K562 (cell line): ENCODE results near the gene TBRG4. TPM values are rescaled to one million over a fixed set of nuclear protein-coding genes. Genes with fewer than 3 reads are reported as not detected.

Experiments
- COPS2 ChIP-seq: fragments of 450-650 bp; conservative IDR thresholded peaks from 2 replicates; pipeline ENCODE4 v1.6.1; 2016; ENCODE audit warnings: mild to moderate bottlenecking, moderate library complexity
- E2F8 ChIP-seq: fragments of 450-650 bp; IDR thresholded peaks from 2 replicates; pipeline ENCODE4 v1.7.1; 2018; ENCODE audit warnings: mild to moderate bottlenecking, low read depth; ENCODE audit not compliant: partially characterized antibody
- ESRRB ChIP-seq: fragments of 250-450 bp; sonication (Bioruptor Pico); IDR thresholded peaks from 2 replicates; pipeline ENCODE4 v1.5.0; 2020; ENCODE audit warnings: mild to moderate bottlenecking, moderate library complexity, borderline replicate concordance
- FOXO4 ChIP-seq: fragments of 450-650 bp; formaldehyde crosslinking; IDR thresholded peaks from 2 replicates; pipeline ENCODE4 v1.4.0; 2020; ENCODE audit warnings: mild to moderate bottlenecking, moderate library complexity
- HNRNPK ChIP-seq: fragments of 200-400 bp; formaldehyde crosslinking; IDR thresholded peaks from one replicate; pipeline ENCODE4 v1.6.1; 2018; ENCODE audit warnings: mild to moderate bottlenecking, low read depth, low read length; ENCODE audit not compliant: poor library complexity, severe bottlenecking
- KAT2B ChIP-seq: IDR thresholded peaks from one replicate; pipeline ENCODE4 v1.6.1; 2012; ENCODE audit warnings: low read depth, mild to moderate bottlenecking, control low read depth, inconsistent platforms, low read length, moderate library complexity
- MYC ChIP-seq, 2 experiments: fragments of 250-450 bp in 1 of 2; sonication (Bioruptor Pico) in 1 of 2; IDR thresholded peaks; 2 replicates each; pipeline versions ENCODE4 v1.5.1 to v1.6.1; 2012 to 2021; ENCODE audit warnings: low read depth in 2 of 2, borderline replicate concordance in 1 of 2, improper control_type of control experiment in 1 of 2, low read length in 1 of 2, mild to moderate bottlenecking in 1 of 2, moderate library complexity in 1 of 2
- PBX2 ChIP-seq, 2 experiments: IDR thresholded peaks in 1 of 2; conservative IDR thresholded peaks in 1 of 2; 2 replicates each; pipeline ENCODE4 v1.6.1; 2016; ENCODE audit warnings: low read depth in 2 of 2, mild to moderate bottlenecking in 1 of 2, missing compliant biosample characterization in 1 of 2, missing genetic modification characterization in 1 of 2, moderate library complexity in 1 of 2
- SNIP1 ChIP-seq: fragments of 450-650 bp; IDR thresholded peaks from 2 replicates; pipeline ENCODE4 v1.7.1; 2017; ENCODE audit warnings: low read depth, mild to moderate bottlenecking
- SP1 ChIP-seq: sonication (generic); formaldehyde crosslinking; IDR thresholded peaks from 2 replicates; pipeline ENCODE4 v1.8.1; 2022; ENCODE audit warnings: mild to moderate bottlenecking, missing genetic modification reagents
- TAF7 ChIP-seq: fragments of 450-650 bp; IDR thresholded peaks from 2 replicates; pipeline ENCODE4 v1.6.1; 2016; ENCODE audit warnings: missing genetic modification characterization, missing compliant biosample characterization
- TBP ChIP-seq: optimal IDR thresholded peaks from 2 replicates; pipeline ENCODE3; 2011; ENCODE audit warnings: low read depth, low read length, improper control_type of control experiment
- ZNF57 ChIP-seq: fragments of 450-650 bp; formaldehyde crosslinking; IDR thresholded peaks from 2 replicates; pipeline ENCODE4 v1.4.0; 2020; ENCODE audit warnings: mild to moderate bottlenecking, moderate library complexity
- ZNF592 ChIP-seq: fragments of 450-650 bp; IDR thresholded peaks from 2 replicates; pipeline ENCODE4 v1.6.1; 2017; ENCODE audit warnings: antibody characterized with exemption, mild to moderate bottlenecking
- polyA plus RNA-seq, 8 experiments: library from polyadenylated mRNA; depleted of rRNA in 4 of 8; stranded (reverse) in 5 of 8; unstranded in 3 of 8; fragments of >200 nt; fragmentation: Nextera tagmentation in 2 of 8; fragmentation: Illumina TruSeq in 1 of 8; extraction: Ambion mirVana in 2 of 8; extraction: Trizol in 1 of 8; gene quantifications; 2 replicates each; pipeline versions ENCODE4 v1.2.1 to v1.2.3, GENCODE V29; 2011 to 2014; ENCODE audit warnings: inconsistent platforms in 1 of 8, missing spikeins in 1 of 8
- total RNA-seq, 7 experiments: library from RNA; depleted of rRNA in 6 of 7; stranded (reverse); fragments of >200 nt in 6 of 7; fragmentation: Illumina TruSeq in 2 of 7; extraction: Trizol in 2 of 7; gene quantifications; 2 replicates each; pipeline versions ENCODE4 v1.2.1 to v1.2.3, GENCODE V29; 2011 to 2021; ENCODE audit warnings: low replicate concordance in 1 of 7

The TBRG4 gene
- total and polyA plus RNA-seq, 9 of the 15 experiments (the other 6 are each of a cell fraction or from before 2014, with no cell fraction given), result 11.2 to 322 (median 216) TPM

- no peak for TF ChIP-seq PBX2 (CRISPR knock-in tag; IDR thresholded peaks at IDR 0.05; ENCODE audit: low read depth)
- 0 out of 2 replicates have a peak, but pooled peaks have one; percentile 15 for TF ChIP-seq PBX2 (tag; conservative IDR thresholded peaks at IDR 0.05; ENCODE audit: low read depth)
- peak; percentile 60; the same call in 1 of the 2 replicates for TF ChIP-seq ZNF592
- TF ChIP-seq KAT2B, result no peak
- TF ChIP-seq SNIP1, result no peak
- no peak for TF ChIP-seq FOXO4 (CRISPR knock-in tag)
- TF ChIP-seq HNRNPK, result no peak
- TF ChIP-seq MYC (IDR thresholded peaks at IDR 0.05; ENCODE audit: low read depth, low read length), result peak; percentile 100
- TF ChIP-seq MYC (CRISPR knock-in tag; IDR thresholded peaks at IDR 0.05; ENCODE audit: borderline replicate concordance, low read depth), result peak; percentile 100
- no peak for TF ChIP-seq ESRRB (CRISPR knock-in tag)
- TF ChIP-seq COPS2, result no peak
- TF ChIP-seq E2F8, result peak; percentile 93
- TF ChIP-seq ZNF57 (CRISPR knock-in tag), result no peak
- peak; percentile 96 for TF ChIP-seq SP1 (CRISPR knock-in tag)
- peak; percentile 80 for TF ChIP-seq TBP
- TF ChIP-seq TAF7 (tag), result peak; percentile 87
These were observed at the start of gene TBRG4 (continued) for GRCh38 chr7:45111298-45112223.
